GM23248 (cell line): ENCODE data around the gene EYA4.

Experiments used
- EZH2 ChIP-seq: fragments of 200-600 bp; sonication (generic); IDR thresholded peaks from 2 replicates; pipeline ENCODE4 v1.6.1; 2018; ENCODE audit warnings: antibody characterized with exemption, mild to moderate bottlenecking; ENCODE audit not compliant: insufficient read depth, poor library complexity, severe bottlenecking
- EZH2phosphoT487 ChIP-seq: fragments of 200-600 bp; sonication (generic); IDR thresholded peaks from 2 replicates; pipeline ENCODE4 v1.6.1; 2018; ENCODE audit warnings: antibody characterized with exemption, moderate library complexity, mild to moderate bottlenecking, low read depth; ENCODE audit not compliant: insufficient read depth

DNA sequence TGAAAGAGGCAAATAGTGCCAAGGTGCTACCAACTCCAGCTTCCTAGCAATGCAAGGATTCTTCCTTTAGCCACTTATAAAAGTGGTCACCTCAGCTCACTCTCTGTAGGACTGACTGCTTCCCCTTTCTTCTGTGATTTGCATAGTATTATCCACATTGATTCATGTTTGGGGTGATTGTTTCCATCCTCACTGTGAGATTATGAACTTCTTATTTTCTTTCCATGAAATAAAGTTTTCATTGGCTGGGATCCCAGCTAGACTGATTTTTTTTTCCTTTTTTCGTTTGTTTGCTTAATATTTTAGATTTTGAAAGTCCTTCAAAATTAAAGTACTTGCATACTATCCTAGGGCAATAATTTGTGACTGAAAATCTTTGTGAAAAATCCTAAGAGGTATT lies 50.5 kb downstream of the EYA4 start:
- no peak for TF ChIP-seq EZH2phosphoT487
- no peak for TF ChIP-seq EZH2
